GM23338 (cell line): ENCODE measurements around the gene DHX32. TPM values are rescaled to one million over a fixed set of nuclear protein-coding genes. Genes with fewer than 3 reads are reported as not detected.

Experiments
- ATAC-seq: fragments of 200-7000 bp; cut with Tn5 transposase; 3 replicates; pipeline ENCODE4 v1.9.1; 2020
- DNase-seq: peaks from one replicate; pipeline ENCODE4 v3.0.0-alpha.2; 2015; ENCODE audit warnings: low spot score
- H2AFZ ChIP-seq: fragments of 200-600 bp; sonication (generic); 2 replicates; pipeline ENCODE4 v1.8.0; 2016; ENCODE audit warnings: antibody characterized with exemption, mild to moderate bottlenecking, moderate library complexity
- H3F3A ChIP-seq: fragments of 200-600 bp; sonication (generic); replicated peaks from 2 replicates; pipeline ENCODE4 v1.8.0; 2017; ENCODE audit warnings: antibody characterized with exemption, mixed run types, low read depth
- H3K27ac ChIP-seq: fragments of 200-600 bp; sonication (generic); 2 replicates; pipeline ENCODE4 v1.6.1; 2016; ENCODE audit warnings: low read depth
- H3K27me3 ChIP-seq: fragments of 200-600 bp; sonication (generic); 2 replicates; pipeline ENCODE4 v1.8.0; 2016; ENCODE audit warnings: mild to moderate bottlenecking, mixed run types, moderate library complexity; ENCODE audit not compliant: insufficient read depth
- H3K36me3 ChIP-seq: fragments of 200-600 bp; sonication (generic); 2 replicates; pipeline ENCODE4 v1.8.0; 2016; ENCODE audit warnings: mild to moderate bottlenecking; ENCODE audit not compliant: insufficient read depth
- H3K4me1 ChIP-seq: fragments of 200-600 bp; sonication (generic); 2 replicates; pipeline ENCODE4 v1.8.0; 2016; ENCODE audit warnings: mild to moderate bottlenecking, moderate library complexity; ENCODE audit not compliant: insufficient read depth
- H3K4me2 ChIP-seq: fragments of 200-600 bp; sonication (generic); 2 replicates; pipeline ENCODE4 v1.7.1; 2017; ENCODE audit warnings: mixed run types
- H3K4me3 ChIP-seq: fragments of 200-600 bp; sonication (generic); 2 replicates; pipeline ENCODE4 v1.6.1; 2016; ENCODE audit warnings: mixed run types
- H3K79me2 ChIP-seq: fragments of 200-600 bp; sonication (generic); replicated peaks from 2 replicates; pipeline ENCODE4 v1.8.0; 2017; ENCODE audit warnings: mild to moderate bottlenecking; ENCODE audit not compliant: insufficient read depth
- H3K9me2 ChIP-seq: fragments of 200-600 bp; sonication (generic); 2 replicates; pipeline ENCODE4 v1.8.0; 2017; ENCODE audit not compliant: insufficient read depth
- H4K20me1 ChIP-seq: fragments of 200-600 bp; sonication (generic); replicated peaks from 2 replicates; pipeline ENCODE4 v1.8.0; 2017; ENCODE audit warnings: mild to moderate bottlenecking; ENCODE audit not compliant: insufficient read depth
- H3K27ac Mint-ChIP-seq: 2 replicates; pipeline ENCODE4 v1.8.0; 2020; ENCODE audit warnings: inconsistent platforms, mild to moderate bottlenecking, moderate library complexity, mixed read lengths
- H3K27me3 Mint-ChIP-seq: 3 replicates; pipeline ENCODE4 v1.8.0; 2022; ENCODE audit warnings: low read depth, mild to moderate bottlenecking, moderate library complexity, mixed read lengths, inconsistent platforms; ENCODE audit not compliant: insufficient read depth, poor library complexity
- H3K36me3 Mint-ChIP-seq: 3 replicates; pipeline ENCODE4 v1.8.0; 2021; ENCODE audit warnings: low read depth, mild to moderate bottlenecking, inconsistent platforms, moderate library complexity, mixed read lengths
- H3K4me1 Mint-ChIP-seq: 3 replicates; pipeline ENCODE4 v1.8.0; 2020; ENCODE audit warnings: mild to moderate bottlenecking, inconsistent platforms, mixed read lengths
- H3K4me3 Mint-ChIP-seq: 3 replicates; pipeline ENCODE4 v1.8.0; 2021; ENCODE audit warnings: moderate library complexity, mild to moderate bottlenecking, inconsistent platforms, mixed read lengths
- H3K9me3 Mint-ChIP-seq: 3 replicates; pipeline ENCODE4 v1.8.0; 2020; ENCODE audit warnings: moderate library complexity, mild to moderate bottlenecking, inconsistent platforms, mixed read lengths
- EZH2phosphoT487 ChIP-seq: fragments of 200-600 bp; sonication (generic); IDR thresholded peaks from one replicate; pipeline ENCODE4 v1.8.1; 2018; ENCODE audit warnings: antibody characterized with exemption; ENCODE audit not compliant: unreplicated experiment
- JUNB ChIP-seq: IDR thresholded peaks from one replicate; pipeline ENCODE4 v1.6.1; 2016; ENCODE audit warnings: antibody characterized with exemption; ENCODE audit not compliant: unreplicated experiment
- NANOG ChIP-seq: IDR thresholded peaks from 2 replicates; pipeline ENCODE4 v1.6.1; 2016; ENCODE audit warnings: antibody characterized with exemption, borderline replicate concordance
- POLR2AphosphoS5 ChIP-seq: IDR thresholded peaks from 2 replicates; pipeline ENCODE4 v1.6.1; 2016; ENCODE audit warnings: antibody characterized with exemption, low read depth
- STAT1 ChIP-seq: IDR thresholded peaks from one replicate; pipeline ENCODE4 v1.6.1; 2016; ENCODE audit warnings: antibody characterized with exemption; ENCODE audit not compliant: unreplicated experiment
- ZNF114 ChIP-seq: fragments of 250-450 bp; sonication (Bioruptor Pico); IDR thresholded peaks from 2 replicates; pipeline ENCODE4 v1.5.0; 2020; ENCODE audit warnings: mild to moderate bottlenecking, moderate library complexity
- ZNF331 ChIP-seq: fragments of 250-450 bp; sonication (Bioruptor Pico); IDR thresholded peaks from 2 replicates; pipeline ENCODE4 v1.5.0; 2020; ENCODE audit warnings: low read depth, mild to moderate bottlenecking, moderate library complexity
- polyA plus RNA-seq: library from polyadenylated mRNA; unstranded; fragments of >200 nt; fragmentation: Nextera tagmentation; extraction: Ambion mirVana; gene quantifications from 2 replicates; pipeline ENCODE4 v1.2.1, GENCODE V29; 2016
- total RNA-seq: library from RNA; depleted of rRNA; stranded (reverse); fragments of >200 nt; shearing (Covaris generic); gene quantifications from 2 replicates; pipeline ENCODE4 v1.2.3, GENCODE V29; 2014
- TF ChIP-seq, protein P1 (sequence below): IDR thresholded peaks from one replicate; pipeline ENCODE4 v1.6.1; 2018; ENCODE audit warnings: antibody characterized with exemption; ENCODE audit not compliant: unreplicated experiment
- TF ChIP-seq, protein P2 (sequence below): IDR thresholded peaks from 2 replicates; pipeline ENCODE4 v1.6.1; 2016; ENCODE audit warnings: antibody characterized with exemption
- TF ChIP-seq, protein P3 (sequence below), 2 experiments: fragments of 200-600 bp in 1 of 2; sonication (generic) in 1 of 2; conservative IDR thresholded peaks; 2 replicates each; pipeline versions ENCODE4 v1.5.1 to v1.6.1; 2016 to 2017; ENCODE audit warnings: antibody characterized with exemption in 2 of 2, low read depth in 2 of 2, mild to moderate bottlenecking in 2 of 2, moderate library complexity in 1 of 2

The DHX32 gene
- total and polyA plus RNA-seq, 2 experiments from 2014 or later, result 9.5 to 21.6 TPM

DNA sequence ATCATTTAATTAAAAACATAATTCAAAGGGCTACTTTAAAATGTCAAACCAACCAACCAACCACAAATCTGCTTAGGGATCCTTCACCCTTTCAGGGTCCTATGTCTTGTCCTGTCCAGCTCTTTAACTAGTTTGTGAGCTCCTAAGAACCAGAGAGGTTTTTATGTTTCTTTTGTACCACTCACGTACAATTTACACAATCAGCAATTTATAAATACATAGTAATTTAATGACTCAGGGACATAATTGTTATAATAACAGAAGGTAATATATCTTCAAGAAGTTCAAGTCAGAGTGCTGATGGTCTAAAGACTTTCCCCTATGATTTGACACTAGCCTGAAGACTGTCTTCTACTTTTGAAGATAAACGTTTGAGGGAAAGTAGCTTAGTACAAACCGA is 16.0 kb downstream of the DHX32 start:
- Mint-ChIP-seq H3K4me3 (no peak overlapping the region), H3K36me3 (0 out of 3 replicates have a peak, but pooled peaks cover 3% of the 10 kb centered on the region), H3K4me1 (no peaks in the 10 kb centered on the region; the same call in 2 of the 3 replicates), H3K27me3 (no peaks in the 10 kb centered on the region), H3K9me3 (no peaks in the 10 kb centered on the region), H3K27ac (no peak overlapping the region)
- H3F3A ChIP-seq, result no peaks in the 10 kb centered on the region
- H3K9me2 ChIP-seq, result no peaks in the 10 kb centered on the region
- DNase-seq (no peak), ATAC-seq (no peak)
- H3K27me3 ChIP-seq, result no peaks in the 10 kb centered on the region
- no peak overlapping the region for H3K4me2 ChIP-seq
- TF ChIP-seq, protein P1, sequence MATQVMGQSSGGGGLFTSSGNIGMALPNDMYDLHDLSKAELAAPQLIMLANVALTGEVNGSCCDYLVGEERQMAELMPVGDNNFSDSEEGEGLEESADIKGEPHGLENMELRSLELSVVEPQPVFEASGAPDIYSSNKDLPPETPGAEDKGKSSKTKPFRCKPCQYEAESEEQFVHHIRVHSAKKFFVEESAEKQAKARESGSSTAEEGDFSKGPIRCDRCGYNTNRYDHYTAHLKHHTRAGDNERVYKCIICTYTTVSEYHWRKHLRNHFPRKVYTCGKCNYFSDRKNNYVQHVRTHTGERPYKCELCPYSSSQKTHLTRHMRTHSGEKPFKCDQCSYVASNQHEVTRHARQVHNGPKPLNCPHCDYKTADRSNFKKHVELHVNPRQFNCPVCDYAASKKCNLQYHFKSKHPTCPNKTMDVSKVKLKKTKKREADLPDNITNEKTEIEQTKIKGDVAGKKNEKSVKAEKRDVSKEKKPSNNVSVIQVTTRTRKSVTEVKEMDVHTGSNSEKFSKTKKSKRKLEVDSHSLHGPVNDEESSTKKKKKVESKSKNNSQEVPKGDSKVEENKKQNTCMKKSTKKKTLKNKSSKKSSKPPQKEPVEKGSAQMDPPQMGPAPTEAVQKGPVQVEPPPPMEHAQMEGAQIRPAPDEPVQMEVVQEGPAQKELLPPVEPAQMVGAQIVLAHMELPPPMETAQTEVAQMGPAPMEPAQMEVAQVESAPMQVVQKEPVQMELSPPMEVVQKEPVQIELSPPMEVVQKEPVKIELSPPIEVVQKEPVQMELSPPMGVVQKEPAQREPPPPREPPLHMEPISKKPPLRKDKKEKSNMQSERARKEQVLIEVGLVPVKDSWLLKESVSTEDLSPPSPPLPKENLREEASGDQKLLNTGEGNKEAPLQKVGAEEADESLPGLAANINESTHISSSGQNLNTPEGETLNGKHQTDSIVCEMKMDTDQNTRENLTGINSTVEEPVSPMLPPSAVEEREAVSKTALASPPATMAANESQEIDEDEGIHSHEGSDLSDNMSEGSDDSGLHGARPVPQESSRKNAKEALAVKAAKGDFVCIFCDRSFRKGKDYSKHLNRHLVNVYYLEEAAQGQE, result no peak
- TF ChIP-seq STAT1 (no peak), EZH2phosphoT487 (no peak), ZNF331 (CRISPR knock-in tag) (no peak), ZNF114 (CRISPR knock-in tag) (no peak), POLR2AphosphoS5 (no peak), JUNB (no peak), NANOG (no peak)
- TF ChIP-seq, protein P2, sequence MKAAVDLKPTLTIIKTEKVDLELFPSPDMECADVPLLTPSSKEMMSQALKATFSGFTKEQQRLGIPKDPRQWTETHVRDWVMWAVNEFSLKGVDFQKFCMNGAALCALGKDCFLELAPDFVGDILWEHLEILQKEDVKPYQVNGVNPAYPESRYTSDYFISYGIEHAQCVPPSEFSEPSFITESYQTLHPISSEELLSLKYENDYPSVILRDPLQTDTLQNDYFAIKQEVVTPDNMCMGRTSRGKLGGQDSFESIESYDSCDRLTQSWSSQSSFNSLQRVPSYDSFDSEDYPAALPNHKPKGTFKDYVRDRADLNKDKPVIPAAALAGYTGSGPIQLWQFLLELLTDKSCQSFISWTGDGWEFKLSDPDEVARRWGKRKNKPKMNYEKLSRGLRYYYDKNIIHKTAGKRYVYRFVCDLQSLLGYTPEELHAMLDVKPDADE, result no peak
- H3K4me3 ChIP-seq, result no peak overlapping the region
- no peaks in the 10 kb centered on the region for H3K79me2 ChIP-seq
- no peak overlapping the region for H3K27ac ChIP-seq
- no peaks in the 10 kb centered on the region for H4K20me1 ChIP-seq
- H3K4me1 ChIP-seq, result no peaks in the 10 kb centered on the region
- no peaks in the 10 kb centered on the region for H3K36me3 ChIP-seq
- H2AFZ ChIP-seq, result no peak overlapping the region

DNA sequence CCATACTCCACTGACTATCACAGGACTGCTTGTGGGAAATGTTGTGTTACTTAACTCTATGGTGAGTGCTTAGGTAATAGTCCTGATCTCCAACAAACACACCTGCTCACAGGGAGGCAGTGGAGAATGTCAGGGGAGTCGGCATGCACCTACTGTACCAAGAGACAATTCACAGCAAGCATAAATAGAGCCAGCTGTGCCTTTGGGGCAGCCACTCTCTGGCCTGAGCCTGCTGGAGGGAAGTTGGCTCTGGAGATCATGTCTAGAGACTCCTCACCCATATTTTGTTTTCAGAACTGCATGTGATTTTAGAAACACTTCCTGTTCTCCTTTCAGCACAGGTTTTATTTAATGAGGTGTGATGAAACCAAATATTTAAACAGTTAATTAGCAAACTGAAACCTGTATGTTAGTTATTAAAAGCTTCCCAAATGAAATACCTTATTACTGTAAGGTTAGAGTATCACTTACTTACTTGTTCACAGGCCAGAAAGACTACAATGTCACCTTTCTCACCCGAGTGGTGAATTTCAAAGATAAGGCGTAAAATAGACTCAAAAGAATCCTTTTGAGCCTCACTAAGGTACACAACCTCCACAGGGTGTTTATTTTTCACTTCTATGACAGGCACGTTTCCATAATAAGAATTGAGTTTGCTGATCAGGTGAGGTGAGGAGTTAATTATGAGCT is 21.8 kb downstream of the DHX32 start:
- H3K4me3 Mint-ChIP-seq, result no peak overlapping the region
- Histone ChIP-seq H3K79me2 (no peaks in the 10 kb centered on the region), H3K4me3 (no peak overlapping the region), H2AFZ (no peak overlapping the region), H3K27me3 (no peaks in the 10 kb centered on the region), H4K20me1 (no peaks in the 10 kb centered on the region), H3K4me1 (no peaks in the 10 kb centered on the region), H3F3A (no peaks in the 10 kb centered on the region), H3K9me2 (no peaks in the 10 kb centered on the region), H3K4me2 (no peak overlapping the region), H3K27ac (no peak overlapping the region), H3K36me3 (no peaks in the 10 kb centered on the region; the same call in 1 of the 2 replicates)
- DNase-seq (no peak), ATAC-seq (no peak)
- no peaks in the 10 kb centered on the region for H3K4me1 Mint-ChIP-seq
- H3K9me3 Mint-ChIP-seq, result no peaks in the 10 kb centered on the region
- no peak overlapping the region for H3K27ac Mint-ChIP-seq
- H3K27me3 Mint-ChIP-seq, result no peaks in the 10 kb centered on the region
- no peaks in the 10 kb centered on the region for H3K36me3 Mint-ChIP-seq
- TF ChIP-seq NANOG, result no peak
- TF ChIP-seq, protein P3, sequence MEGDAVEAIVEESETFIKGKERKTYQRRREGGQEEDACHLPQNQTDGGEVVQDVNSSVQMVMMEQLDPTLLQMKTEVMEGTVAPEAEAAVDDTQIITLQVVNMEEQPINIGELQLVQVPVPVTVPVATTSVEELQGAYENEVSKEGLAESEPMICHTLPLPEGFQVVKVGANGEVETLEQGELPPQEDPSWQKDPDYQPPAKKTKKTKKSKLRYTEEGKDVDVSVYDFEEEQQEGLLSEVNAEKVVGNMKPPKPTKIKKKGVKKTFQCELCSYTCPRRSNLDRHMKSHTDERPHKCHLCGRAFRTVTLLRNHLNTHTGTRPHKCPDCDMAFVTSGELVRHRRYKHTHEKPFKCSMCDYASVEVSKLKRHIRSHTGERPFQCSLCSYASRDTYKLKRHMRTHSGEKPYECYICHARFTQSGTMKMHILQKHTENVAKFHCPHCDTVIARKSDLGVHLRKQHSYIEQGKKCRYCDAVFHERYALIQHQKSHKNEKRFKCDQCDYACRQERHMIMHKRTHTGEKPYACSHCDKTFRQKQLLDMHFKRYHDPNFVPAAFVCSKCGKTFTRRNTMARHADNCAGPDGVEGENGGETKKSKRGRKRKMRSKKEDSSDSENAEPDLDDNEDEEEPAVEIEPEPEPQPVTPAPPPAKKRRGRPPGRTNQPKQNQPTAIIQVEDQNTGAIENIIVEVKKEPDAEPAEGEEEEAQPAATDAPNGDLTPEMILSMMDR (conservative IDR thresholded peaks at IDR 0.05; ENCODE audit: low read depth in 2 of 2), result no peak
- TF ChIP-seq STAT1, result no peak
- no peak for TF ChIP-seq ZNF114 (CRISPR knock-in tag)
- TF ChIP-seq POLR2AphosphoS5, result no peak
